DMS153 treated with DMSO at 0.1 percent for 48 hours (cell line): ENCODE measurements around the gene HTR6.

Source experiments
- DNase-seq: peaks from one replicate; lab custom pipeline; 2025; ENCODE audit not compliant: unreplicated experiment; lab: John Stamatoyannopoulos, UW

HTR6 gene

DNA sequence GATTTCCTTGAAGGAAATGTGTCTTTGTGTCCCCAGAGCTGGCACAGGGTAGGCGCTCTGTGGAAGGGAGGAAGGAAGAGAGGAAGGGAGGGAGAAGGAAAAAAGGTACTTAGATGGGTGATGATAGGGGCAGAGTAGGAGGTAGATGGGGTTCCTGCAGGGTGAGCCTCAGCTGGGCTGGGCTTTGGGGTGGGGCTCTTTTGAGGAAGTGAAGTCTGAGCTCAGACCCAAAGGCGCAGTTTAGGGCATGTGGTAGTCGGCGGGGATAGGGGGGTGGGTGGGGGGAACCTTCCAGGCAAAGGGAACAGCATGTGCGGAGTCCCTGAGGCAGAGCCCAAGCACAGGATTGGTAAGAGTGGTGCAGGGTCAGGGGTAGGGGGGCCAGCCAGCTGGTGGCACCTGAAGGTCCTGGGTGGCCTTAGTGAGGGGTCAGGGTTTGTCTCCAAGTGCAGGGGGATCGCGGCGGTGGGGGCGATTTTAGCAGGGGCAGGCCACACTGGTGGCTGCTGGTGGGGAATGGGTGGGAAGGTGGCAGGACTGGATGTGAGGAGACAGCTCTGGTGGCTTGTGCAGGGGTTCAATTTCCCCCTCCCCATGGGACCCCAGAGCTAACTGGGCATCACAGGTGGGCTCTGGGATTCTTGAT is 8.4 kb upstream of the HTR6 start:
- DNase-seq: no peak

DNA sequence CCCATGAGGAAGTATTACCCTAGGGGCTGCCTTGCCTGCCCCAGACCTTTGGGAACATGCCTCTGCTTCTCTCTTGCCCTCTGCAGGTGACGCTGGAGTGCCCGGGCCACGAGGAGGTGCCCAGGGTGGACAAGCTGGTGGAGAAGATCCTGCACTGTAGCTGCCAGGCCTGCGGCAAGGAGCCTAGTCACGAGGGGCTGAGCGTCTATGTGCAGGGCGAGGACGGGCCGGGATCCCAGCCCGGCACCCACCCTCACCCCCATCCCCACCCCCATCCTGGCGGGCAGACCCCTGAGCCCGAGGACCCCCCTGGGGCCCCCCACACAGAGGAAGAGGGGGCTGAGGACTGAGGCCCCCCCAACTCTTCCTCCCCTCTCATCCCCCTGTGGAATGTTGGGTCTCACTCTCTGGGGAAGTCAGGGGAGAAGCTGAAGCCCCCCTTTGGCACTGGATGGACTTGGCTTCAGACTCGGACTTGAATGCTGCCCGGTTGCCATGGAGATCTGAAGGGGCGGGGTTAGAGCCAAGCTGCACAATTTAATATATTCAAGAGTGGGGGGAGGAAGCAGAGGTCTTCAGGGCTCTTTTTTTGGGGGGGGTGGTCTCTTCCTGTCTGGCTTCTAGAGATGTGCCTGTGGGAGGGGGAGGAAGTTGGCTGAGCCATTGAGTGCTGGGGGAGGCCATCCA is 7.8 kb upstream of the HTR6 start:
- DNase-seq: no peak

- no peak for DNase-seq
Measured at GRCh38 chr1:19657511-19657910, 7.2 kb upstream of the HTR6 start.

DNA sequence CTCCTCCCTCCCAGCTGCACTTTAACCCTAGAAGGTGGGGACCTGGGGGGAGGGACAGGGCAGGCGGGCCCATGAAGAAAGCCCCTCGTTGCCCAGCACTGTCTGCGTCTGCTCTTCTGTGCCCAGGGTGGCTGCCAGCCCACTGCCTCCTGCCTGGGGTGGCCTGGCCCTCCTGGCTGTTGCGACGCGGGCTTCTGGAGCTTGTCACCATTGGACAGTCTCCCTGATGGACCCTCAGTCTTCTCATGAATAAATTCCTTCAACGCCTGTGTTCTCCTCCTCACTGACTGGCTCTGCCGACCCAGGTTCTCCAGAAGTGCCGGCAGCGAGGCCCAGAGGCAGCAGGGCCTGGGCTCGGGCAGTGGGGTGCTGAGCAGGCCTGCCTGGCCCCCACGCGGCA is 6.5 kb upstream of the HTR6 start:
- DNase-seq: no peak

DNA sequence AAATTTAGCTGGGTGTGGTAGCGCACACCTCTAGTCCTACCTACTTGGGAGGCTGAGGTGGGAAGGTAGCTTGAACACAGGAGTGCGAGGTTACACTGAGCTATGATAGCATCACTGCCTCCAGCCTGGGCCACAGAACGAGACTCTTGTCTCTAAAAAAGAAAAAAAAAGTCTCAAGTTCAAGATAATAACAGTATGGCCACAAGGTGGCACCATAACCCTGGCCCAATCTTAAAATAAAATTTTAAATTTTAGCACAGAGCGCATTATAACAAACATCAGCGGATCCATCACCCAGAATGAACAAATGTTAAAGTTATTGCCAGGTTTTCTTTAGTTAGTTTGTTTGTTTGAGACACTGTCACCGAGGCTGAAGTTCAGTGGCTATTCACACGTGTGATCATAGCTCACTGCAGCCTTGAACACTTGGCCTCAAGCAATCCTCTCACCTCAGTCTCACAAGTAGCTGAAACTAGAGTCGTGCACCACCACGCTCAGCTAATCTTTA is 2.9 kb upstream of the HTR6 start:
- no peak for DNase-seq

DNA sequence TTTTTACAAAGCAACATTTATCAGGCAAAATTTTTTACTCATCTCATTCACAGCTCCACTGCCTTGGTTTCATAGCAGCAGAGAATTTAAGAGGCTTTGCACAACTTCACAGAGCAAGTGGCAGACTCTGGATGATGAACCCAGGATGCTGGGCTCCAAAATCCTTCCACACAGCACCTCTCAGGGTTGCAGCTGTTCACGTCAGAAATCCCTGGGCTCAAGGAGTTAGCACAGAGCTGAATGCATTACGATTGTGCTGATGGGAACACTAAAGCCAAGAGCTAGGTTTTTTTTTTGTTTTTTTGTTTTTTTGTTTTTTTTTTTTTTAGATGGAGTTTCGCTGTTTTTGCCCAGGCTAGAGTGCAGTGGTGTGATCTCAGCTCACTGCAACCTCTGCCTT is 2.4 kb upstream of the HTR6 start:
- no peak for DNase-seq

- DNase-seq: no peak
Measured at GRCh38 chr1:19665186-19665495, 466 bp downstream of the HTR6 start.

DNA sequence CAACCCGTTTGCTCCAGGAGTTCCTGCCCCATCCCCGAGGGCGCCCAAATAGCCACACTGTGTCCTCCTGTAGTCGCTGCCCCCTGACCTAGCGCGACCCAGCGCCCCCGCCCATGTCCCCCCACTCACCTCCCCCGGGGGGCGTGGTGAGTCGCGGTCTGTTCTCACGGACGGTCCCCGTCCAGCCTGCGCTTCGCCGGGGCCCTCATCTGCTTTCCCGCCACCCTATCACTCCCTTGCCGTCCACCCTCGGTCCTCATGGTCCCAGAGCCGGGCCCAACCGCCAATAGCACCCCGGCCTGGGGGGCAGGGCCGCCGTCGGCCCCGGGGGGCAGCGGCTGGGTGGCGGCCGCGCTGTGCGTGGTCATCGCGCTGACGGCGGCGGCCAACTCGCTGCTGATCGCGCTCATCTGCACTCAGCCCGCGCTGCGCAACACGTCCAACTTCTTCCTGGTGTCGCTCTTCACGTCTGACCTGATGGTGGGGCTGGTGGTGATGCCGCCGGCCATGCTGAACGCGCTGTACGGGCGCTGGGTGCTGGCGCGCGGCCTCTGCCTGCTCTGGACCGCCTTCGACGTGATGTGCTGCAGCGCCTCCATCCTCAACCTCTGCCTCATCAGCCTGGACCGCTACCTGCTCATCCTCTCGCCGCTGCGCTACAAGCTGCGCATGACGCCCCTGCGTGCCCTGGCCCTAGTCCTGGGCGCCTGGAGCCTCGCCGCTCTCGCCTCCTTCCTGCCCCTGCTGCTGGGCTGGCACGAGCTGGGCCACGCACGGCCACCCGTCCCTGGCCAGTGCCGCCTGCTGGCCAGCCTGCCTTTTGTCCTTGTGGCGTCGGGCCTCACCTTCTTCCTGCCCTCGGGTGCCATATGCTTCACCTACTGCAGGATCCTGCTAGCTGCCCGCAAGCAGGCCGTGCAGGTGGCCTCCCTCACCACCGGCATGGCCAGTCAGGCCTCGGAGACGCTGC is 1.1 kb downstream of the HTR6 start:
- DNase-seq: no peak

GRCh38 chr1:19668888-19669287 is 4.2 kb downstream of the HTR6 start:
- no peak for DNase-seq

DNA sequence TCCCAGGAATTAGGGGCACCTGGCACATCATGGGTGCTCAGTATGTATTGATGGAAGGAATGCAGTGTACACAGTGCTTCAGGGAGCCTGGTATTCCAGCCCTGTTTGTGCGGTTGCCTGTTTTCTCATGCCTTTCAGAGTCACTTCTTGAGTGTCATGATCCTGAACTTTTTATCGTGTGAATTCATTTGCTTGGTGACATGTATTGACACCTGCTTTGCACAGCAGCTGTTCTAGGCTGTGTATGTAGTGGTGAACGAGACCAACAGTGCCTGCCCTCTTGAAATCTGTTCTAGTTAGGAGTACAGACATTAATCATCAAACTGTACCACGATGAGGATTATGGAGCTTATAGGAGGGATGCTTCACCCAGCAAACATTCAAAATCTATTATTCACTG is 6.1 kb downstream of the HTR6 start:
- DNase-seq: no peak

GRCh38 chr1:19672237-19672636 is 7.6 kb downstream of the HTR6 start:
- no peak for DNase-seq

GRCh38 chr1:19675797-19676196 is 11.1 kb downstream of the HTR6 start:
- DNase-seq: no peak

DNA sequence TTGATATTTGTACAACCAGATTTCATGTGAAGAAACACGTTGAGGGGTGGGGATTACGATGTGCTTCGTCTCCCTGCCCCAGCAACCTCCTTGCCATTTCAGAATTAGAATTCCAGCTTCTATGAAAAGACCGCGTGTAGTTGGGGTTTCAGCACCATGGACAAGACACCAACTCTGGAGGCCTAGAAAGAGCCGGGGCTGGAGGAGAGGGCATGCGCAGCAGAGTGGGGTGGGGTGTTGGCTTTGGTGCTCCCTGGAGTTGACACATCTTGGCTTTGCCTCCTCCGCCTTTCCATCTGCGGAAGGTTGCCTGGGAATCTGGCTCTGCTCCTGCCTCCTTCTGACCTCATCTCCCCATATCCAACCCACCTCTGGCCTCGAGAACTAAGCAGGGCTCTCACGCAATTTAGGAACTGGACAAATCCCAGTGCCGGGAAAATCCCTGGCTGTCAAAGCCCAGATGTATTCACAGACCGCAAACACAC is 11.8 kb downstream of the HTR6 start:
- DNase-seq: no peak

DNA sequence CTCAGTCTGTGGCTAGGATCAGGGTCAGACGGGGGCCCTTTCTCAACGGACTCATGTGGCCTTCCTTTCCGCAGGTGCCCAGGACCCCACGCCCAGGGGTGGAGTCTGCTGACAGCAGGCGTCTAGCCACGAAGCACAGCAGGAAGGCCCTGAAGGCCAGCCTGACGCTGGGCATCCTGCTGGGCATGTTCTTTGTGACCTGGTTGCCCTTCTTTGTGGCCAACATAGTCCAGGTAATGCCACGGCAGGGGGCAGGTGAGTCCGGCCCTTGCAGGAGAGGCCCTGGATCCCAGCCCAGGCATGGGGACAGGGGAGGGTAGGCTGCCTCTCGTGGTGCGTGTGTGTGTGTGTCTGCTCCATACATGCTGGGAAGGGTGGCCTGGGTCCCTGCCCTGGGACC is 13.8 kb downstream of the HTR6 start:
- DNase-seq: no peak

GRCh38 chr1:19678931-19679453 is 14.3 kb downstream of the HTR6 start:
- no peak for DNase-seq

- DNase-seq: no peak
Measured at GRCh38 chr1:19679691-19680090, 15.0 kb downstream of the HTR6 start.

GRCh38 chr1:19680644-19681043 is 16.0 kb downstream of the HTR6 start:
- DNase-seq: no peak

DNA sequence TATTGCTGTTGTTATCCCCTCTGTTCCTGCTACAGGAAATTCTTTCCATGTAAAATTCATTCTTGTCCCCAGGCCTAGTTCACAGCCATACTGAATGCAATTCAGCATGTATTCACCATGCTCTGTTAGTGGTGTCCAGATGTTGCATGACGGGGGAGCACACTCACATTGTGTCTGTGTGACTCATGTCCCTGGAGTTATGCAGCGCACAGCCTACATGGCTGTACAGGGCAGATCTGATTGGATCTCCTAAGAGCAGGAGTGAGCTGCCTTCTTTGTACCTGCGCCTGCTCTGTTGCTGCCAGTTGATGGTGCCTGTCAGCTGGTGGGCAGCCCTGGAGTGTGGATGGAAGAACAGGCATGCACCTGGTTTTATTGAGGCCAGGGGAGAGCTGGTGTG is 17.6 kb downstream of the HTR6 start:
- DNase-seq: no peak

- no peak for DNase-seq
Measured at GRCh38 chr1:19682901-19683300, 18.2 kb downstream of the HTR6 start.

GRCh38 chr1:19683351-19683750 is 18.7 kb downstream of the HTR6 start:
- no peak for DNase-seq

DNA sequence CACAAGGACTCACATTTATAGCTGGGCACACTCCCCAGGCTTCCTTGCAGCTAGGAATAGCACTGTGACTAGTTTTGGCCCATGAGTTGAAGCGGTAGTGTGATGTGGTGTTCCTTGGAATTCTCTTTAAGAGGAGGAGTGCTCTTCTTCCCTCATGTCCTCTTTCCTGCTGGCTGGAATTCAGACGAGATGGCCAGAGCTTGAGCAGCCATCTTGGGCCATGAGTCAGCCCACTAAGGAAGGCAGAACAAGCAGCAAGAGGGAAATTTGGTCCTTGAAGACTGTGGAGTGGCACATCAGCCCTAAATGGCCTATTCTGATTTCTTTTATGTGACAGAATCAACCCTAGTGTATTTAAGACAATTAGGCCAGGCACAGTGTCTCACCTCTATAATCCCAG is 20.0 kb downstream of the HTR6 start:
- no peak for DNase-seq
